ENCODE data around the gene SFMBT1. TPM values are rescaled to one million over a fixed set of nuclear protein-coding genes. Genes with fewer than 3 reads are reported as not detected.

The SFMBT1 gene
- total RNA-seq, 1 experiment from 2014 or later, result 17.7 TPM

DNA sequence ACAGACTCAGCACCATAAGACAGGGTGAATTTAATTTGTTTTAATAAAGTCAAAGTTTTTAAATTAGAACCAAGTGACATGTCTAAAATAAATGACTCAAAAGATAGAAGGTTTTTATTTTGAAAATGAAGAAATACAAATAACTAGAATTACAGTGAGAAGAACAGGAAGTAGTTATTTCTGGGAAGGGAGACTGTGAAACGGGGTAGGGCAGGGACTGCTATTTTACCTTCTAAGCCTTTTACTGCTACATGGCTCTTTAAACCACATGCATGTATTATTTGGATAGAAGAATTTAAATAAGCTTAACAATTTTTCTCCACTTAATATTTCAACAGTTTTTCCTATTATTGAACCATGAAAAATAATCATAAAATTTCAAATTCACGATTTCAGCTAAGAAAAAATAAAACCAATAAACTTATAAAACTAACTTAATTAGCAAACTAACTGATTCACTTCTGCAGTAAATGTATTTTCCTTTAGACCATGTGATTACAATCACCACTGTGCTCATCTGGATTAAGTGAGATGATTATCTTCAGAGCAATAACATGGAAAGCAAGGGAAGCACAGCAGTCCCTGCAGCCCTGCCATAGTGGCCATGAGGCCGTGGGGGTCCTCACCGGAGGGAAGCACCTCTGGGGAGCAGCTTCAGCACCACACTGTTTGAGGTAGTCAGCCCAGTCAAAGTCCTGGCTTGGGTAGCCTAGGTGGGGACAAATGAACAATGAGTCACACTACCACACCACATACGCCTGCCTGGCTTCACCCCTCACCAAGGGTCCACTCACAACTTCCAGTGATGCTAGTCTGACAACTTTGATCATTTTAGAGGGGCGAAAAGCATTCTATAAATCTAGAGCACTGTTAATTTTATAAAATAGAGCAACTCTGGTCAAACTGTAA lies 120.2 kb downstream of the SFMBT1 start:
- DNase-seq (ENCODE audit: low read depth), result no peak

- no peak for DNase-seq (ENCODE audit: low read depth)
Measured at GRCh38 chr3:52923963-52924362, 121.9 kb downstream of the SFMBT1 start.

DNA sequence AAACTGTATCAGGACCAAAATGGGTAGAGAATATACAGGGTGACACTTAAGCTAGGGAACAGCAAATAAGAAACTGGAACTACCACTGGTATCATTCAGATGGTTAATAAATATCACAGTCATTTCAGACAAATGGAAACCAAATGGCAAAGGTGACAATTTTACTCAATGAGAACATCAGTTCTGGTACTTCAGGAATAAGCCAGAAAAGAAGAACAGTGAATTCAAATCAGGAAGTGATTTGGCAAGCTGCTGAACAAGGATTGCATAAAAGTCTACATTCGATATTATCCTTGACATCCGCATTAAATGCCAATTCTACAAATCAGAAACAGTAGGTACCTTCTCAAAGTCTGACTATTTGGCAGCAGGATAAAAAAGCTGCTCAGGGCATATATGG lies 125.0 kb downstream of the SFMBT1 start:
- DNase-seq (ENCODE audit: low read depth), result no peak

DNA sequence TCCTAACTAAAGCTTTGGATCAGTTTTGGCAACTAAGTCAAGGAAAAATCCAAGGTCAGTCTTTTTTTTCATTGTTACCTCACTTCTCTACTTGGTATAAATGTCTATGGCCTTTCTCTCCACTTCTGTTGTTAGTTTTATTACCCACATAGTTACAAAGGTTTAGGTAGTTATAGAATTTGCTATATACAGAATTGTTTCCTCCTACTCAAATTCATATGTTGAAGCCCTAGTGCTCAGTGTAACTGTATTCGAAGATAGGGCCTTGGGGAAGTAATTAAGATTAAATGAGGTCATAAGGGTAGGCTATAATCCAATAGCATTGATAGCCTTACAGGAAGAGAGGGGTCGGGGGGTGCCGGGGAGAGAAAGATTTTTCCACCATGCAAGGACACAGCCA lies 128.8 kb downstream of the SFMBT1 start:
- no peak for DNase-seq (ENCODE audit: low read depth)

- DNase-seq (ENCODE audit: low read depth), result no peak
Measured at GRCh38 chr3:52915294-52915693, 130.6 kb downstream of the SFMBT1 start.

DNA sequence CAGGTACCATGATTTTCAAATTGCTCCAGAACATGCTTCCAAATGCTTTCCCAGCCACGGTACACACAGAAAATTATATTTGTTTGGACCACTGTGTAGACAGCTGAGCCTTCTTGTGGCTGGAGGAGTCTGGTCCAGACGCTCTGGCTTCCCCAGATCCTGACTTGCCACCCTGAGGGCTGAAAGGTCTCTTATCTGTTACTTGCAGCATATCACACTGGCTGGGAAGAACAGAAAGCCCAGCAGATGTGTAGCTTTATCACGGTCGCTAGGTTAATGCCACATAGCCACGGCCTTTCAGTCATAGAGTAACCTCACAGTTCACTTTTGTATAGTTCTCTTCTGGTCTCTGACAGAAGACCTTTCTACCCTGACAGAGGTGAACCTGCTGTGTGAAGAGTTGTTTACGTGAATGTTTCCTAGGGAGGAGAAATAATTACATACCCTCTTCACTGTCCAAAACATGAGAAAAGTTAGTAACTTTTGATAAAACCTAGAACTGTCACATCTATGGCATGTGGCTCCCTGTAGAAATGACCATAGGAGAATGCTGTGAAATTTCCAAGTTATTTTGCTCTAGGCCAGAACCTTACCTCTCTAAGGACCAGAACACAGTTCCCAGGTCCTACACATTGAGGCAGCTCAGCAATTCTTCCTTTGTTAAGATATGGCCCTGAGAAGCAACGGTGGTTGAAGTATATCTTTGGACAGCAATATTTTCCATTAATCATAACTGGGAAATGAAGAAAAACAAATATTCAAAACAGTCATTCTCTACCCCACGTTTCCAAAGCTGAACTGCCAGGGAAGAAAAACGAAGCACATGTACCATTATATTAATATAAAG lies 132.8 kb downstream of the SFMBT1 start:
- DNase-seq (ENCODE audit: low read depth), result no peak

- DNase-seq (ENCODE audit: low read depth), result no peak
Measured at GRCh38 chr3:52910823-52911222, 135.1 kb downstream of the SFMBT1 start.

- DNase-seq (ENCODE audit: low read depth), result no peak
Measured at GRCh38 chr3:52907497-52907896, 138.4 kb downstream of the SFMBT1 start.

GRCh38 chr3:52904552-52904951 lies 141.3 kb downstream of the SFMBT1 start:
- DNase-seq (ENCODE audit: low read depth), result no peak

DNA sequence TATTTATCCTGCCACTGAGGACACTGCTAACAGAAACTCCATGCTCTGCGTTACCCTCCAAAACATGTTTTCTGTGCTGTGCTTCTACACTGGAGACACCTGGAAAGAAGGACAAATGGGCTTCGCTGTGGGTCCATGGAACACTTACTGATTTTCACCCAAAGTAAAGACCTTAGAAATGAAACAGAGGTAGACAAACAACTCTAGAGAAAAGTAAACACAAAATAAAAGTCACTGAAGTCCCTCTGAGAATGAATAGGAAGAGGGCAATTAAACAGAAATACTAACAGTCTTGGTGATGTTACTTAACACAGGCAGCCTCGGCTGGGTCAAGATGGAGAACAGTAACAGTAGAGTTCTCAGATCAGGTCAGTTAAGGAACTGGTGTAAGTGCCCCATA lies 141.9 kb downstream of the SFMBT1 start:
- no peak for DNase-seq (ENCODE audit: low read depth)

GRCh38 chr3:52897130-52898122 lies 148.4 kb downstream of the SFMBT1 start, which contains the start of gene STIMATE:
Gene STIMATE, minus strand, starts transcription at chr3:52897548. Its CDS starts 98 bp downstream, at chr3:52897450.
- DNase-seq (ENCODE audit: low read depth), result peak; percentile 70

- peak; percentile 3 for DNase-seq (ENCODE audit: low read depth)
Measured at GRCh38 chr3:52896613-52897012, 149.3 kb downstream of the SFMBT1 start.

DNA sequence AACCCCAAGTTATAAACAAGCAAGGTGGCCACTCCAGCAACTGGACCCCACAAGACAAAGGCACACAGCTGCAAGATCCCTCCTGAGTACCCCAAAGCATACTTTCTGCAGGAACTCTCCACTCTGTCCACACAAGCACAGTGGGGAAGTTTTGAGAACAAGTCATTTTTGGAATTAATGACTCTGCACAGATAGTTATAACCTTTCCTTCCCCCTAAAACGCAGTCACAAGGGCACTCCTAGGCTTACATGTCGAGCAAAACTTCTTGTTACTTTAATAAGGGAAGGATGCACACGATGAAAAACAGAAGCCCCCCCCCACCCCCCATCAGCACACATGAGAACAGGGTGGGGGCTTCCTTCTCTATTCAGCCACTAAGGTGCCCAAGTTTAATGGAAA lies 149.7 kb downstream of the SFMBT1 start:
- DNase-seq (ENCODE audit: low read depth), result no peak

DNA sequence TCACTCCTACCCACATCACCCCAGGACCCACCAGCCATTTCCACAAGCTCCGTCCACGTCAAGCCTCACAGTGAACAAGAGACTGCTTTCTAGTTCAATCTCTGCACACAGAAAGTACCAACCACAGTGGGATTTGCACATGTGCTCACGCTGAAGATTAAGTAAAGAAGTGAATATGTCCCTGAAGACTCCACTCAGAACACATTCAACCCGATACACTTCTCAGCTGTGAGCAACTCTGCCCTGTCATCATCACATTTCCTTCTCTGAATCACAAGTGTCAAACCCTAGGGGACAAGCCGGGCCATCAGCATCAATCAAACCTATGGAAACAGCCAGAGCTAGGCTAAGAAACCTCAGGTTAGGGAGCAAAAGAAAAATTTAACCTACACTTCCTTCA lies 150.5 kb downstream of the SFMBT1 start:
- DNase-seq (ENCODE audit: low read depth), result no peak

GRCh38 chr3:52894756-52895155 lies 151.1 kb downstream of the SFMBT1 start:
- no peak for DNase-seq (ENCODE audit: low read depth)

GRCh38 chr3:52893723-52894122 lies 152.2 kb downstream of the SFMBT1 start:
- DNase-seq (ENCODE audit: low read depth), result no peak

DNA sequence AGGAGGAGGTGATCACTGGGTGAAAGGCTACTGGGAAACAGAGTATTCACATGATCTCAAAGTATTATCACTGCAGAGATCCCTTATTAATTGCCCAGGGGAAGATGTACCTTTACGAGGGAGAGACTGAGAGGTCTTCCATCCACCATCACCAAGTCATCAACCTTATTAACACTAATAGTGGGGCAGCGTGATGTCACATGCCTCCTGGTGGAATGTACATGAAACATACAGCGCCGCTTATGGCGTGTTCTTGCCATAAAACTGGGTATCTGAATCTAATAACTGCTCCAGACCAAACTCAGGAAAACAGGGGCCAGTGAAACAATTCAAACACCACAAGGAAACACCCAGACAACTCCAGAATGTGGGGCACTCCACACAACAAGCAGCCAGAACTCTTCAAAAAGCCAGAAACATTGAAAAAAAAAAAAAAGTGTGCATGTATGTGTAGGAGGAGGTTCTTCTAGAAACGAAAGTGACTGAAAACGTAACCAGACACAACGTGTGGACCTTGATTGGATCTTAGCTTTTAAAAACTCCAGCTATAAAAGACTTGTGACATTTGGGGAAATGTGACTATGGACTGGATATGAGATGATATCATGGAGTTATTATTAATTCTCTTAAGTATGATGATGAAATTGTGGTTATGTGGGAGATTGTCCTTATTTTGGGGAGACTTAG lies 153.1 kb downstream of the SFMBT1 start:
- DNase-seq (ENCODE audit: low read depth), result no peak

- no peak for DNase-seq (ENCODE audit: low read depth)
Measured at GRCh38 chr3:52892290-52892624, 153.6 kb downstream of the SFMBT1 start.

GRCh38 chr3:52891615-52892081 lies 154.2 kb downstream of the SFMBT1 start:
- DNase-seq (ENCODE audit: low read depth), result no peak

- no peak for DNase-seq (ENCODE audit: low read depth)
Measured at GRCh38 chr3:52891164-52891563, 154.7 kb downstream of the SFMBT1 start.

DNA sequence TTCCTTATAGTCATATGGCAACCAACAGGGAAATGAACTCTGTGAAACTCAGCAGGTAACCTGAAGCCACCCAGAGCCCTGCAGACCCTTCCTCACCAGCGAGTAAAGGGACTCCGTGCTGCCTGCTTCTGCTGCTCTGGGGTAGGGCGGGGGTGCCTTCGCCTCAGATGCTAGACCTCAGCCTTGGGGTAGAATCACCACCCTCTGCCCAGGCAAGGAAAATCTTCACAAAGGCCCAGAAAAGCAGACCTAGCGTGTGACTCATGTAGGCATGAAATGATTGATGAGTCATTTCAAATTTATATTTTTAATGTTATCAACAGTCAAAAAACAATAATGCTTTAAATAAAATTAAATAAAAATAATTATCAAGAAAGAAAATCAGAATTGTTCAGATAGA lies 155.1 kb downstream of the SFMBT1 start:
- no peak for DNase-seq (ENCODE audit: low read depth)
